DOHH2 (cell line): ENCODE measurements around the gene ASB13.
"Not testable (repeated sequence)": the region's sequence is repeated elsewhere in the genome, so short reads cannot be mapped to it uniquely, and the experiment has no call there.

ENCODE experiments used
- H3F3A ChIP-seq: fragments of 200-600 bp; sonication (generic), shearing (Covaris generic); 2 replicates; pipeline ENCODE4 v1.6.0; 2016; ENCODE audit warnings: antibody characterized with exemption, mild to moderate bottlenecking; ENCODE audit not compliant: control insufficient read depth, insufficient read depth
- H3K27ac ChIP-seq: fragments of 200-600 bp; sonication (generic); 2 replicates; pipeline ENCODE4 v1.5.1; 2014; ENCODE audit warnings: low read depth, mild to moderate bottlenecking, low read length, moderate library complexity
- H3K27me3 ChIP-seq: fragments of 200-600 bp; sonication (generic); 2 replicates; pipeline ENCODE4 v1.6.1; 2014; ENCODE audit warnings: mild to moderate bottlenecking, low read length, mixed read lengths; ENCODE audit not compliant: control insufficient read depth
- H3K36me3 ChIP-seq: fragments of 200-600 bp; sonication (generic); 2 replicates; pipeline ENCODE4 v1.6.1; 2014; ENCODE audit warnings: mild to moderate bottlenecking, low read length, moderate library complexity, mixed read lengths; ENCODE audit not compliant: control insufficient read depth
- H3K4me1 ChIP-seq: fragments of 200-600 bp; sonication (generic); 2 replicates; pipeline ENCODE4 v1.6.1; 2014; ENCODE audit warnings: mild to moderate bottlenecking, low read length, mixed read lengths; ENCODE audit not compliant: control insufficient read depth
- H3K4me2 ChIP-seq: fragments of 200-600 bp; sonication (generic); 2 replicates; pipeline ENCODE4 v1.6.0; 2014; ENCODE audit warnings: mild to moderate bottlenecking, low read length, moderate library complexity
- H3K4me3 ChIP-seq: fragments of 200-600 bp; sonication (generic); 2 replicates; pipeline ENCODE4 v1.5.1; 2014; ENCODE audit warnings: mild to moderate bottlenecking, low read length, mixed read lengths
- H3K79me2 ChIP-seq: fragments of 200-600 bp; sonication (generic); 2 replicates; pipeline ENCODE4 v1.6.1; 2014; ENCODE audit warnings: mild to moderate bottlenecking, low read length, mixed read lengths; ENCODE audit not compliant: control insufficient read depth
- H3K9me2 ChIP-seq: fragments of 200-600 bp; sonication (generic); replicated peaks from 2 replicates; pipeline ENCODE4 v1.6.1; 2014; ENCODE audit warnings: mild to moderate bottlenecking, low read length, mixed read lengths; ENCODE audit not compliant: control insufficient read depth
- H3K9me3 ChIP-seq: fragments of 200-600 bp; sonication (generic); 2 replicates; pipeline ENCODE4 v1.6.1; 2014; ENCODE audit warnings: antibody characterized with exemption, low read length, mixed read lengths; ENCODE audit not compliant: control insufficient read depth, insufficient read depth
- H4K20me1 ChIP-seq: fragments of 200-600 bp; sonication (generic); 2 replicates; pipeline ENCODE4 v1.6.0; 2014; ENCODE audit warnings: low read depth, mild to moderate bottlenecking, antibody characterized with exemption, low read length, moderate library complexity; ENCODE audit not compliant: control insufficient read depth, insufficient read depth
- EZH2phosphoT487 ChIP-seq: fragments of 200-600 bp; sonication (generic); IDR thresholded peaks from 2 replicates; pipeline ENCODE4 v1.6.1; 2017; ENCODE audit warnings: borderline replicate concordance, mild to moderate bottlenecking, antibody characterized with exemption, low read length, moderate library complexity, mixed read lengths
- TF ChIP-seq, protein P1 (sequence below): fragments of 200-600 bp; sonication (generic); IDR thresholded peaks from one replicate; pipeline ENCODE4 v1.5.1; 2014; ENCODE audit warnings: antibody characterized with exemption, mild to moderate bottlenecking, low read depth, low read length; ENCODE audit not compliant: poor library complexity, severe bottlenecking

The ASB13 gene

GRCh38 chr10:5595591-5595990, 70.8 kb downstream of the ASB13 start:
- TF ChIP-seq, protein P1, sequence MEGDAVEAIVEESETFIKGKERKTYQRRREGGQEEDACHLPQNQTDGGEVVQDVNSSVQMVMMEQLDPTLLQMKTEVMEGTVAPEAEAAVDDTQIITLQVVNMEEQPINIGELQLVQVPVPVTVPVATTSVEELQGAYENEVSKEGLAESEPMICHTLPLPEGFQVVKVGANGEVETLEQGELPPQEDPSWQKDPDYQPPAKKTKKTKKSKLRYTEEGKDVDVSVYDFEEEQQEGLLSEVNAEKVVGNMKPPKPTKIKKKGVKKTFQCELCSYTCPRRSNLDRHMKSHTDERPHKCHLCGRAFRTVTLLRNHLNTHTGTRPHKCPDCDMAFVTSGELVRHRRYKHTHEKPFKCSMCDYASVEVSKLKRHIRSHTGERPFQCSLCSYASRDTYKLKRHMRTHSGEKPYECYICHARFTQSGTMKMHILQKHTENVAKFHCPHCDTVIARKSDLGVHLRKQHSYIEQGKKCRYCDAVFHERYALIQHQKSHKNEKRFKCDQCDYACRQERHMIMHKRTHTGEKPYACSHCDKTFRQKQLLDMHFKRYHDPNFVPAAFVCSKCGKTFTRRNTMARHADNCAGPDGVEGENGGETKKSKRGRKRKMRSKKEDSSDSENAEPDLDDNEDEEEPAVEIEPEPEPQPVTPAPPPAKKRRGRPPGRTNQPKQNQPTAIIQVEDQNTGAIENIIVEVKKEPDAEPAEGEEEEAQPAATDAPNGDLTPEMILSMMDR = no peak
- no peak for TF ChIP-seq EZH2phosphoT487
- Histone ChIP-seq H3K4me2 (no peak overlapping the region), H3K4me3 (no peak overlapping the region), H3K27ac (no peak overlapping the region), H3K36me3 (no peaks in the 10 kb centered on the region), H3K9me3 (no peaks in the 10 kb centered on the region), H3K9me2 (no peaks in the 10 kb centered on the region), H3K27me3 (peaks cover 12% of the 10 kb centered on the region), H3F3A (no peaks in the 10 kb centered on the region), H4K20me1 (no peaks in the 10 kb centered on the region), H3K4me1 (peaks cover 9% of the 10 kb centered on the region; the same call in 1 of the 2 replicates), H3K79me2 (no peaks in the 10 kb centered on the region)

GRCh38 chr10:5595095-5595494, 71.3 kb downstream of the ASB13 start:
- no peaks in the 10 kb centered on the region for H3K36me3 ChIP-seq
- TF ChIP-seq, protein P1 = no peak
- no peak for TF ChIP-seq EZH2phosphoT487

GRCh38 chr10:5594271-5595049, 71.9 kb downstream of the ASB13 start:
- TF ChIP-seq, protein P1 = no peak
- TF ChIP-seq EZH2phosphoT487 = no peak
- Histone ChIP-seq H3K79me2 (no peaks in the 10 kb centered on the region), H3K36me3 (no peaks in the 10 kb centered on the region), H3K9me2 (no peaks in the 10 kb centered on the region), H4K20me1 (no peaks in the 10 kb centered on the region), H3K4me1 (peaks cover 9% of the 10 kb centered on the region; the same call in 1 of the 2 replicates), H3K9me3 (no peaks in the 10 kb centered on the region), H3K4me2 (peak overlapping the region; percentile 14; the same call in 1 of the 2 replicates), H3K27ac (no peak overlapping the region), H3F3A (no peaks in the 10 kb centered on the region), H3K4me3 (no peak overlapping the region), H3K27me3 (peaks cover 16% of the 10 kb centered on the region)

More at GRCh38 chr10:5595095-5595494, 71.3 kb downstream of the ASB13 start:
- H3K27me3 ChIP-seq = peaks cover 12% of the 10 kb centered on the region
- no peaks in the 10 kb centered on the region for H3K9me2 ChIP-seq
- no peaks in the 10 kb centered on the region for H3K9me3 ChIP-seq
- H3K4me3 ChIP-seq = no peak overlapping the region
- no peak overlapping the region for H3K4me2 ChIP-seq
- no peaks in the 10 kb centered on the region for H4K20me1 ChIP-seq
- H3K79me2 ChIP-seq = no peaks in the 10 kb centered on the region
- peaks cover 9% of the 10 kb centered on the region; the same call in 1 of the 2 replicates for H3K4me1 ChIP-seq
- H3K27ac ChIP-seq = no peak overlapping the region
- H3F3A ChIP-seq = no peaks in the 10 kb centered on the region

GRCh38 chr10:5593347-5593746, 73.0 kb downstream of the ASB13 start:
- peaks cover 16% of the 10 kb centered on the region for H3K27me3 ChIP-seq
- H3K9me2 ChIP-seq, H3K4me2 ChIP-seq, H3K4me1 ChIP-seq, H3K27ac ChIP-seq, H3K9me3 ChIP-seq, H3K79me2 ChIP-seq, H3K4me3 ChIP-seq, H3F3A ChIP-seq, H3K36me3 ChIP-seq, H4K20me1 ChIP-seq: not testable (repeated sequence)
